Fibroblast of lung (primary cell): ENCODE results near the gene LIPM. TPM values are rescaled to one million over a fixed set of nuclear protein-coding genes. Genes with fewer than 3 reads are reported as not detected.

Experiments
- DNase-seq, 2 donors: peaks; one replicate each; pipeline versions ENCODE4 v3.0.0 to v3.0.0-alpha.2; 2010; ENCODE audit warnings: low read depth in 2 of 2
- H2AFZ ChIP-seq: 2 replicates; pipeline ENCODE4 v1.5.1; 2012; ENCODE audit warnings: low read length, control low read depth, inconsistent platforms
- H3K27ac ChIP-seq: 2 replicates; pipeline ENCODE4 v1.5.1; 2011; ENCODE audit warnings: low read length, control low read depth; ENCODE audit not compliant: insufficient read depth
- H3K27me3 ChIP-seq: 2 replicates; pipeline ENCODE4 v1.5.1; 2011; ENCODE audit warnings: mild to moderate bottlenecking, low read length; ENCODE audit not compliant: control insufficient read depth, insufficient read depth
- H3K36me3 ChIP-seq: 2 replicates; pipeline ENCODE4 v1.5.1; 2011; ENCODE audit warnings: low read length; ENCODE audit not compliant: control insufficient read depth, insufficient read depth
- H3K4me1 ChIP-seq: 2 replicates; pipeline ENCODE4 v1.5.1; 2011; ENCODE audit warnings: low read length; ENCODE audit not compliant: control insufficient read depth, insufficient read depth; ENCODE audit errors: extremely low read depth
- H3K4me2 ChIP-seq: 2 replicates; pipeline ENCODE4 v1.5.1; 2011; ENCODE audit warnings: low read length, control low read depth; ENCODE audit not compliant: insufficient read depth; ENCODE audit errors: extremely low read depth
- H3K4me3 ChIP-seq, 4 experiments: fragments of 200-600 bp in 1 of 4; sonication (generic) in 1 of 4; replicated peaks in 1 of 4; 2 replicates each; pipeline ENCODE4 v1.5.1; 2011 to 2016; ENCODE audit warnings: low read length in 4 of 4, low read depth in 3 of 4, mild to moderate bottlenecking in 3 of 4, control low read depth in 2 of 4, inconsistent platforms in 1 of 4, mixed read lengths in 1 of 4; ENCODE audit not compliant: insufficient read depth in 1 of 4; ENCODE audit errors: control extremely low read depth in 1 of 4
- H3K79me2 ChIP-seq: 2 replicates; pipeline ENCODE4 v1.5.1; 2012; ENCODE audit warnings: mild to moderate bottlenecking, low read length, inconsistent platforms; ENCODE audit not compliant: control insufficient read depth, insufficient read depth
- H3K9ac ChIP-seq: 2 replicates; pipeline ENCODE4 v1.5.1; 2011; ENCODE audit warnings: mild to moderate bottlenecking, low read length, control low read depth; ENCODE audit not compliant: insufficient read depth
- H3K9me3 ChIP-seq: 2 replicates; pipeline ENCODE4 v1.5.1; 2012; ENCODE audit warnings: low read depth, low read length; ENCODE audit not compliant: control insufficient read depth, insufficient read depth
- H4K20me1 ChIP-seq: 2 replicates; pipeline ENCODE4 v1.5.1; 2011; ENCODE audit warnings: low read length; ENCODE audit not compliant: control insufficient read depth, insufficient read depth; ENCODE audit errors: extremely low read depth
- EZH2 ChIP-seq: IDR thresholded peaks from 2 replicates; pipeline ENCODE4 v1.5.1; 2012; ENCODE audit warnings: low read length, control low read depth, mild to moderate bottlenecking; ENCODE audit errors: missing control alignments
- polyA plus RNA-seq, 2 donors: library from polyadenylated mRNA; depleted of rRNA in 1 of 2; stranded (reverse) in 1 of 2; unstranded in 1 of 2; fragments of >200 nt; gene quantifications; 2 replicates each; pipeline ENCODE4 v1.2.1, GENCODE V29; 2011 to 2012; ENCODE audit warnings: missing spikeins in 1 of 2
- total RNA-seq: library from RNA; depleted of rRNA; stranded (reverse); fragments of >200 nt; gene quantifications from 2 replicates; pipeline ENCODE4 v1.2.1, GENCODE V29; 2014
- TF ChIP-seq, protein P1 (sequence below), 2 donors: IDR thresholded peaks in 1 of 2; conservative IDR thresholded peaks in 1 of 2; 1 replicate in 1 of 2; 2 replicates in 1 of 2; pipeline ENCODE4 v1.5.1; 2011 to 2012; ENCODE audit warnings: low read length in 2 of 2, control low read depth in 1 of 2, inconsistent platforms in 1 of 2, low read depth in 1 of 2, mild to moderate bottlenecking in 1 of 2

Gene LIPM
- total and polyA plus RNA-seq, 2 donors (not counting 1 experiment from before 2014, with no cell fraction given), result not detected

DNA sequence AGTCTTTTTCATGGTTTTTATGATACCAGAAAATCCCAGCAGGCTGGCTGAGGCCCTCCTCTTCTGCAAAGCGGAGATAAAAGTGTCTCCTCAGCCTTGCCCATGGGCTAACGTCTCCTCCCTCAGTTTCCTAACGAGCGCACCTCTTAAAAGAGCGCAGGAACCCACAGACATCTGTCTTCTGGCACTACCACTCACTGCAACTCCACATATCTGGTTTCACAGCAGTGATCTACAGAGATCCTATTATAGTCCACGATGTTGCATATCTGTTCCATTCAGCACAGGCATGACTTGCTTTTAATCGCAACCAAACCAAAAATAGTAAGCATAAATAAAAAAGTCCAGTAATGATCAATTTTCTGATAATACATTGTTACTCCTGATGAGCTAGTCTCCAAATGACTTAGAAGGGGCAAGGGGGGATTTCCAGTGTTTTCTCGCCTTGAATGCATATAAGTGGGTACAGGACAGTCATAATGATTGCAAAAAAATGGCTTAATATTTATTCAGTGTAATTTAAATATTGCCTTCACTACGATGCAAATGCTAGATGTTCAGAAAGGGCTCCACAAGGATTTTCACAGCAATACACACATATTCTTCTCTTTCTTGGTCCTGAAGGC lies 28.2 kb downstream of the LIPM start:
- Histone ChIP-seq H3K9ac (no peak overlapping the region), H4K20me1 (no peaks in the 10 kb centered on the region), H3K36me3 (no peaks in the 10 kb centered on the region), H3K4me3 (no peak overlapping the region), H2AFZ (no peak overlapping the region), H3K9me3 (no peaks in the 10 kb centered on the region), H3K27me3 (no peaks in the 10 kb centered on the region), H3K4me2 (no peak overlapping the region), H3K27ac (no peak overlapping the region), H3K4me1 (no peaks in the 10 kb centered on the region), H3K79me2 (no peaks in the 10 kb centered on the region)
- no peak for DNase-seq
- TF ChIP-seq, protein P1, sequence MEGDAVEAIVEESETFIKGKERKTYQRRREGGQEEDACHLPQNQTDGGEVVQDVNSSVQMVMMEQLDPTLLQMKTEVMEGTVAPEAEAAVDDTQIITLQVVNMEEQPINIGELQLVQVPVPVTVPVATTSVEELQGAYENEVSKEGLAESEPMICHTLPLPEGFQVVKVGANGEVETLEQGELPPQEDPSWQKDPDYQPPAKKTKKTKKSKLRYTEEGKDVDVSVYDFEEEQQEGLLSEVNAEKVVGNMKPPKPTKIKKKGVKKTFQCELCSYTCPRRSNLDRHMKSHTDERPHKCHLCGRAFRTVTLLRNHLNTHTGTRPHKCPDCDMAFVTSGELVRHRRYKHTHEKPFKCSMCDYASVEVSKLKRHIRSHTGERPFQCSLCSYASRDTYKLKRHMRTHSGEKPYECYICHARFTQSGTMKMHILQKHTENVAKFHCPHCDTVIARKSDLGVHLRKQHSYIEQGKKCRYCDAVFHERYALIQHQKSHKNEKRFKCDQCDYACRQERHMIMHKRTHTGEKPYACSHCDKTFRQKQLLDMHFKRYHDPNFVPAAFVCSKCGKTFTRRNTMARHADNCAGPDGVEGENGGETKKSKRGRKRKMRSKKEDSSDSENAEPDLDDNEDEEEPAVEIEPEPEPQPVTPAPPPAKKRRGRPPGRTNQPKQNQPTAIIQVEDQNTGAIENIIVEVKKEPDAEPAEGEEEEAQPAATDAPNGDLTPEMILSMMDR (conservative IDR thresholded peaks at IDR 0.05 in 1 of 2, IDR thresholded peaks at IDR 0.05 in 1 of 2; ENCODE audit: low read depth in 1 of 2, low read length in 2 of 2), result no peak
- TF ChIP-seq EZH2, result no peak

DNA sequence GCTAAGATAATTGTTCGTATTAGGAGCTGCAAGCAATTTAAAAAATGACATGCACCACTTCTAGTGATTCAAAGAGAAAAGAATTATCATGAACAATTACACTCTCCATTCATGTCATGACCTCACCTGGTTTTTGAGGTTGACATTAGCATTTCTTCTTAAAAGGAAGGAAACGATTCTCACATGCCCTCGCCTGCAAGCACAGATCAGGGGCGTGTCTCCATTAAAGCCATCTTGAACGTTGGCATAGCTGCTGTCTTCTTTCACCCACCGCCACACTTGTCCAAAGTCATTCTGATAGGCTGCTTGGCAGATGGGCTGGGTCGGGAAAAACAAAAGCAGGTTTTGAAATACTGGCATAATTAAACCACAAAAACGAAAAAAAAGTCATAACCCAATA lies 29.2 kb downstream of the LIPM start:
- no peaks in the 10 kb centered on the region for H3K27me3 ChIP-seq
- H3K9ac ChIP-seq, result no peak overlapping the region
- no peak for DNase-seq
- H3K9me3 ChIP-seq, result no peaks in the 10 kb centered on the region
- no peaks in the 10 kb centered on the region for H3K4me1 ChIP-seq
- no peak overlapping the region for H2AFZ ChIP-seq
- no peaks in the 10 kb centered on the region for H3K79me2 ChIP-seq
- TF ChIP-seq, protein P1 (conservative IDR thresholded peaks at IDR 0.05 in 1 of 2, IDR thresholded peaks at IDR 0.05 in 1 of 2; ENCODE audit: low read depth in 1 of 2, low read length in 2 of 2), result no peak
- TF ChIP-seq EZH2, result no peak
- H3K36me3 ChIP-seq, result no peaks in the 10 kb centered on the region
- H3K4me2 ChIP-seq, result no peak overlapping the region
- no peaks in the 10 kb centered on the region for H4K20me1 ChIP-seq
- no peak overlapping the region for H3K4me3 ChIP-seq
- no peak overlapping the region for H3K27ac ChIP-seq

DNA sequence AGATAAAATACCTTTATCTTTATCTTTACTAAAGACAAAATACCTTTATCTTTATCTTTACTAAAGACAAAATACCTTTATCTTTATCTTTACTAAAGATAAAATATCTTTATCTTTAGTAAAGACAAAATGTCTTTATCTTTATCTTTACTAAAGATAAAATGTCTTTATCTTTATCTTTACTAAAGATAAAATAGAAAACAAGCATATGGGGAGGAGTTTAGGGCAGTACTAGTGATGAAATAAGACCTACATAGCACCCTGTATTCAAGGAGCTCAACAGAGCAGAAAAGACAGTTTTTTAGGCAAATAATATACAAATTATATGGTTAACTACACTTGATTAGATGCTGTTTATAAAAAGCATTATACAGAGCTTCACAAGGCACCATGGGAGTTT lies 29.8 kb downstream of the LIPM start:
- Histone ChIP-seq H3K9me3 (no peaks in the 10 kb centered on the region), H3K4me3 (no peak overlapping the region), H3K4me1 (no peaks in the 10 kb centered on the region), H3K36me3 (no peaks in the 10 kb centered on the region), H3K9ac (no peak overlapping the region), H2AFZ (no peak overlapping the region), H3K4me2 (no peak overlapping the region), H4K20me1 (no peaks in the 10 kb centered on the region), H3K27me3 (no peaks in the 10 kb centered on the region), H3K79me2 (no peaks in the 10 kb centered on the region), H3K27ac (no peak overlapping the region)
- no peak for DNase-seq
- TF ChIP-seq, protein P1 (conservative IDR thresholded peaks at IDR 0.05 in 1 of 2, IDR thresholded peaks at IDR 0.05 in 1 of 2; ENCODE audit: low read depth in 1 of 2, low read length in 2 of 2), result no peak
- TF ChIP-seq EZH2, result no peak
